WI38 (cell line): ENCODE data around the gene SUPT6H.

Experiments
- H3K4me3 ChIP-seq: 2 replicates; pipeline ENCODE4 v1.5.1; 2011; ENCODE audit warnings: low read depth, mild to moderate bottlenecking, control low read depth, low read length
- CTCF ChIP-seq: IDR thresholded peaks from 2 replicates; pipeline ENCODE4 v1.5.1; 2012; ENCODE audit warnings: low read depth, mild to moderate bottlenecking, control low read depth, low read length

The SUPT6H gene

GRCh38 chr17:28667870-28668269, 5.9 kb downstream of the SUPT6H start:
- TF ChIP-seq CTCF = no peak
- no peak overlapping the region for H3K4me3 ChIP-seq

- TF ChIP-seq CTCF = no peak
- no peak overlapping the region for H3K4me3 ChIP-seq
These were observed 7.9 kb downstream of the SUPT6H start for GRCh38 chr17:28669918-28670317.

GRCh38 chr17:28675490-28675889, 13.5 kb downstream of the SUPT6H start:
- no peak for TF ChIP-seq CTCF
- H3K4me3 ChIP-seq = no peak overlapping the region

GRCh38 chr17:28675980-28676379, 14.0 kb downstream of the SUPT6H start:
- no peak overlapping the region for H3K4me3 ChIP-seq
- TF ChIP-seq CTCF = no peak

- no peak for TF ChIP-seq CTCF
- H3K4me3 ChIP-seq = no peak overlapping the region
These were observed 20.6 kb downstream of the SUPT6H start for GRCh38 chr17:28682655-28683054.

- no peak for TF ChIP-seq CTCF
- H3K4me3 ChIP-seq = no peak overlapping the region
These were observed 23.0 kb downstream of the SUPT6H start for GRCh38 chr17:28684963-28685362.

- no peak overlapping the region for H3K4me3 ChIP-seq
- TF ChIP-seq CTCF = no peak
These were observed 23.4 kb downstream of the SUPT6H start for GRCh38 chr17:28685366-28685765.
